GM18507 (cell line): ENCODE results near the gene DHRS7B.
"Not testable (repeated sequence)": the region's sequence is repeated elsewhere in the genome, so short reads cannot be mapped to it uniquely, and the experiment has no call there.

ENCODE experiments used
- DNase-seq: peaks from one replicate; pipeline ENCODE4 v3.0.0; 2011; ENCODE audit warnings: low read depth; ENCODE audit not compliant: insufficient read length; ENCODE audit errors: extremely low spot score
- FAIRE-seq: peaks from 2 replicates; lab custom pipeline; 2011; peaks lifted over from hg19 to GRCh38; lab: Jason Lieb, UNC

DHRS7B gene

DNA sequence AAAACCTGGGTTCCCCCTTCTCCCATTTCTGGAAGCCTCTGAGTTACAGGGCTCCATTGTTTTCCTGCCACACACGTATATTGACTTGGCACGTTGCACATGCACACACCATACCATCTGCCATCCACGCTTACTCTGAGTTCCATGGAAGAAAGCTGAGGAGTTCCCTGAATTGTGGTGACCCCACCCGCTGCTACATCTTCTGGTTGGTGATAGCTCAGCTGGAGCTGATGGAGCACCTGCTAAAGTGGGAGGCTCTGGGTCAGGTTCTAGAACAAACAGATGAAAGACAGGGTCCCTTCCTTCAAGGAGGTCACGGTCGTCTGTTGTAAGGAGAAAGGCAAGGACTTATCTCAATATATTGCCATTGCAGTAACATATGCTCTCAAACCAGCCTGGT lies 46.1 kb downstream of the DHRS7B start:
- DNase-seq (no peak), FAIRE-seq (no peak)

- DNase-seq (no peak), FAIRE-seq (no peak)
Measured at GRCh38 chr17:21173543-21173942, 46.8 kb downstream of the DHRS7B start.

DNA sequence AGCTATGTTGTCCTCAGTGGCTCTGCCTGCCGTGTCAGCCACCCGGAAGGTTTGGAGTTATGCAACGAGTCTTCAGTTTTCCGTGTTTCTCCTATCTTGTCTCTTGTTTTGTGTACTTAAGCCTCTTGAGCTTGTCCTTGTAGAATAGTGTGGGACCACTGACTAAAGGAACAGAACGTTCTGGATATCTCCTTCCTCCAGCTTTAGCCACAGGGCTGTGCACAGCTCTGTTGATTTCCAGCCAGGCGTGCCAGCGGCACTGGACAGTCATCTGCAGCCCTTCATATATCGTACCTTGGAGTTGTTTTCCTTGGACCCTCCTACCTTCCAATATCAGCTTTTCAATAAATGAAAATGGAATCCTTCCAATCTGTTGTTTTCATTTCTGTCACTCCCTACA lies 47.4 kb downstream of the DHRS7B start:
- FAIRE-seq (no peak), DNase-seq (no peak)

- DNase-seq (no peak), FAIRE-seq (no peak)
Measured at GRCh38 chr17:21174713-21175112, 47.9 kb downstream of the DHRS7B start.

- DNase-seq (no peak), FAIRE-seq (no peak)
Measured at GRCh38 chr17:21176773-21177395, 50.1 kb downstream of the DHRS7B start.

GRCh38 chr17:21177401-21177800 lies 50.6 kb downstream of the DHRS7B start:
- no peak for DNase-seq
- FAIRE-seq: no peak

GRCh38 chr17:21177854-21178600 lies 51.3 kb downstream of the DHRS7B start:
- no peak for FAIRE-seq
- no peak for DNase-seq

GRCh38 chr17:21183468-21183867 lies 56.7 kb downstream of the DHRS7B start:
- FAIRE-seq (no peak), DNase-seq (no peak)

DNA sequence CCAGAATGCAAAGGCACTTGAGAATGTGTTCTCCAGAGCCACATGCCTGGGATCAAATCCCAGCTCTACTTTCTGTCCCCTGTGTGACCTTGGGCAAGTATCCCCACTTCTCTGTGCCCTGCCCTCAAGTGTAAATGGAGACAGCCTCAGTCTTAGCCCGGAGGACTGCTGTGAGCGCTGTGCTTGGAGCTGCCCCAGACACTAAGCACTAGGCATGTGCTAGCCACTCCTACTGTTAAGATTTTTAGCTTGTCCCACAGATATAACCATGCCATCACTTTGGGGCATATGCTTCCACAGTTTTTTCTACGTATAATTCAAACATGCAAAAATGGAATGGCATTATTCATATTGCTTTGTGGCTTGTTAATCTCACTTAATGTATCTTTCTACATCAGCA lies 57.8 kb downstream of the DHRS7B start:
- no peak for DNase-seq
- no peak for FAIRE-seq

DNA sequence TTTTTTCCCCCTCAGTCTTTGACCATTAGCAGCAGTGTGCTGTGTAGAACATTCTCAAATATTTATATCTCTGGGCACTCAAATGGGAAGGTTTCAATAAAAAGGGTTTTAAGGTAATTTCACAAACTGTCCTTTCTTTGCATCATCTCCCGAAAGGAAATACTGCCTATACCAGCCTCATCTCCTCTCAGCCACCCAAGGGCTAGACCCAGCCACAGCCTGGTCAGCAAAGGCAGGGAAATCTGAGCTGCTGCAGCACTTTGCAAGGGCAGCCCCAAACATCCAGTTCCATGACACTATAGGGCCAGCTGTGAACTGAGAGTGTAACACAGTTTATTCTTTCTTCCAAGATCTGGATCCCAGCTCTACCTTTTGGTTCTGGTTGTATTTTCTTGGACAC lies 58.3 kb downstream of the DHRS7B start:
- no peak for DNase-seq

GRCh38 chr17:21186399-21187187 lies 59.8 kb downstream of the DHRS7B start:
- no peak for FAIRE-seq
- DNase-seq: no peak

More for the DNA sequence above, 58.3 kb downstream of the DHRS7B start:
- FAIRE-seq: no peak

DNA sequence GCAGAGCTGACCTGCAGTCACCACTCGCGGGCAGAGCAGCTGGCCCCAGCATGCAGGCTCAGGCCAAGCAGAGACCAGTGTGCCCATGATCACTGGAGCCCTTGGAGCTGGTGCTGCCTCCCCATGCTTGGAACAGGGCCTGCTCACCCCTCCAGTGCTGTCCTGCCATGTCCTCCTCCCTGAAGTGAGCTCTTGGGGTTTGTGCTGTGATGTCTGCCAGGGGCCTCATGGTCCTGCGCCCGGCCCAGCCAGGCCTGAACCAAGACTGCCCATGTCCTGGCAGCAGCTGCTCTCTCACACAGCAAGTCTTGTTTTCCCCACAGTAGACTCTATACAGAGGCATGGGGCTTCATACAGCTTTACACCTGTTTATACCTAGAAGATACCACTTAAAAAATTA lies 62.6 kb downstream of the DHRS7B start:
- no peak for DNase-seq
- no peak for FAIRE-seq

DNA sequence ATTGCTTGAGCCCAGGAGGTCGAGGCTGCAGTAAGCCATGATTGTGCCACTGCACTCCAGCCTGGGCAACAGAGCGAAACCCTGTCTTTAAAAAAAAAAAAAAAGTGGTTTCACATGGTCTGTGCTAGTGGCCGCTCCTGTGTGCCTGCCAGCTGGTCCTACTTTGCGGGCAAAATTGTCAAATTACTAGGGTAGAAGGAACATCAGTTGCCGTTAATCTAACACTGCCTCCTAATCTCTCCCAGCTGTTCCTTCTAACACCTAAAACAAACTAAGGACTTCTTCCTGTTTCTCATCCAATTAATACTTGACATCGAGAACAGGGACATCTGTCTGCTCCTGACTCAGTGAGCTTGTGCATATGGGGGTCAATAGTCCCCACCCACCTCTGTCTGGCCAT lies 63.3 kb downstream of the DHRS7B start:
- FAIRE-seq: no peak
- no peak for DNase-seq

GRCh38 chr17:21191698-21192097 lies 64.9 kb downstream of the DHRS7B start:
- DNase-seq (no peak), FAIRE-seq (no peak)

- FAIRE-seq, DNase-seq: not testable (repeated sequence)
Measured at GRCh38 chr17:21192414-21192813, 65.7 kb downstream of the DHRS7B start.

GRCh38 chr17:21193031-21193430 lies 66.3 kb downstream of the DHRS7B start:
- FAIRE-seq: no peak

GRCh38 chr17:21194226-21194625 lies 67.5 kb downstream of the DHRS7B start:
- FAIRE-seq: no peak
- no peak for DNase-seq

More at GRCh38 chr17:21193031-21193430, 66.3 kb downstream of the DHRS7B start:
- DNase-seq: no peak

- no peak for FAIRE-seq
- no peak for DNase-seq
Measured at GRCh38 chr17:21194703-21195102, 67.9 kb downstream of the DHRS7B start.

DNA sequence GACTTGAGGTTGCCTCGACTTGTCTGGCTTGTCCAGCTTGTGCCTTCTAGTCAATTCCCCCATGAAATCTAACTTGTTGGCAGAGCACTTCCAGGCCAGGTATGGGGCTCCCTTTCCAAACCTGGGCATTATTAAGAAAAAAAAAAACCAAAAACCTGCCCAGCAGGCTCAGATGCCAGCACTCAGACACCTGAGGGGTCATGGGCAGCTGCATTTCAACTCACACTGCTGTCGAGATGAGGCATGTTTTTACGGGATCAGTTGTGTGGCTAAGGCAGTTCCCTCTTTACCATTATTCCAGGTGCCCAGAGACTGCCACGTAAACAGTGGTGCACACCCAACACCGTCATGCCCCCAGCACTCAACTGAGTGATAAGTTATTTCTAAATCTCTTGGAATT lies 69.4 kb downstream of the DHRS7B start:
- DNase-seq: no peak
- FAIRE-seq: no peak

- no peak for DNase-seq
- FAIRE-seq: no peak
Measured at GRCh38 chr17:21198411-21198810, 71.6 kb downstream of the DHRS7B start.
